Progenitor cell of endocrine pancreas (in vitro differentiated cells): ENCODE data around the gene TACC3. TPM values are rescaled to one million over a fixed set of nuclear protein-coding genes. Genes with fewer than 3 reads are reported as not detected.

ENCODE experiments used
- DNase-seq: peaks from one replicate; pipeline ENCODE4 v3.0.0; 2021; ENCODE audit warnings: low spot score; ENCODE audit not compliant: unreplicated experiment
- H3K27ac Mint-ChIP-seq: 2 replicates; pipeline ENCODE4 v1.8.0; 2021; ENCODE audit warnings: mild to moderate bottlenecking, moderate library complexity, mixed read lengths
- H3K27me3 Mint-ChIP-seq: 2 replicates; pipeline ENCODE4 v1.8.0; 2021; ENCODE audit warnings: mixed read lengths
- H3K36me3 Mint-ChIP-seq: 2 replicates; pipeline ENCODE4 v1.8.0; 2022; ENCODE audit warnings: mixed read lengths; ENCODE audit not compliant: insufficient read depth
- H3K4me1 Mint-ChIP-seq: 2 replicates; pipeline ENCODE4 v1.8.0; 2021; ENCODE audit warnings: low read depth, mixed read lengths
- H3K4me3 Mint-ChIP-seq: 2 replicates; pipeline ENCODE4 v1.8.0; 2021; ENCODE audit warnings: low read depth, mild to moderate bottlenecking, moderate library complexity, mixed read lengths
- H3K9me3 Mint-ChIP-seq: 2 replicates; pipeline ENCODE4 v1.8.0; 2021; ENCODE audit warnings: low read depth, mixed read lengths
- total RNA-seq: library from RNA; stranded (reverse); gene quantifications from 2 replicates; pipeline ENCODE4 v1.2.1, GENCODE V29; 2021
- TF ChIP-seq, protein P1 (sequence below): fragments of 200-600 bp; sonication (generic); IDR thresholded peaks from one replicate; pipeline ENCODE4 v1.5.0; 2021; ENCODE audit warnings: antibody characterized with exemption, mild to moderate bottlenecking; ENCODE audit not compliant: unreplicated experiment

TACC3 gene
- total RNA-seq, 1 donor from 2014 or later = 56.2 TPM

DNA sequence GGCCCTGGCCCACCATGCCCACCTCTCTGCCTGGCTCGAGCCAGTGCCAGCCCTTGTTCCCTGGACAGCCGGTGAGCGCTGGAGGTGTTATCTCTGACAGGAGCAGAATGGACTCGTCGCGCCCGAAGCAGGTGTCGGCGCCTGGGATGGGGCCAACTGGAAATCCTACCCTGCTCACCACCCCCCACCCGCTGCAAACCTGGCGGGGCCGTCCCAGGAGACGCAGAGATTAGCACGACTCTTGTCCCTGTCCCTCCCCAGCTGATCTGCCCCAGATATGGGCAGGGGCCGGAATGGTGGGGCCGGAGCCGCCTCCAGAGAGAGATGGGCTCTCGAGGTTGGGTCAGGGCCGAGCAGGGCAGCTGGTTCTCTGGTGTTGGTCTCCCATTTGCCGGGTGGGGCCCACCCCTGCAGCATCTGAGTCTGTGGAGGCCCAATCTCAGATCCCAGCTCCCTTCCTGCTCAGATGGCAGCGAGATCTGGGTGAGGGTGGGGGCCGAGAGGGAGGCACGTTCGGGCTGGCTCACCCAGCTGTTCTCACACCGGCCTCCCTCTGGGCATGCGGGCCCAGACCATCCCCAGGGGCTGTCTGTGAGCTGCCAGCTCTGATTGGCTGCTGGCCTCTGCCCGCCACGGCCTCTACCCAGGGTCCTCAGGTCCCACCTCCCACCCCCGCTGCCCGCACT lies 51.7 kb downstream of the TACC3 start:
- Mint-ChIP-seq H3K27me3 (no peaks in the 10 kb centered on the region), H3K9me3 (no peaks in the 10 kb centered on the region), H3K4me1 (peaks cover 25% of the 10 kb centered on the region), H3K27ac (no peak overlapping the region), H3K4me3 (no peak overlapping the region), H3K36me3 (no peaks in the 10 kb centered on the region)
- DNase-seq = no peak
- TF ChIP-seq, protein P1, sequence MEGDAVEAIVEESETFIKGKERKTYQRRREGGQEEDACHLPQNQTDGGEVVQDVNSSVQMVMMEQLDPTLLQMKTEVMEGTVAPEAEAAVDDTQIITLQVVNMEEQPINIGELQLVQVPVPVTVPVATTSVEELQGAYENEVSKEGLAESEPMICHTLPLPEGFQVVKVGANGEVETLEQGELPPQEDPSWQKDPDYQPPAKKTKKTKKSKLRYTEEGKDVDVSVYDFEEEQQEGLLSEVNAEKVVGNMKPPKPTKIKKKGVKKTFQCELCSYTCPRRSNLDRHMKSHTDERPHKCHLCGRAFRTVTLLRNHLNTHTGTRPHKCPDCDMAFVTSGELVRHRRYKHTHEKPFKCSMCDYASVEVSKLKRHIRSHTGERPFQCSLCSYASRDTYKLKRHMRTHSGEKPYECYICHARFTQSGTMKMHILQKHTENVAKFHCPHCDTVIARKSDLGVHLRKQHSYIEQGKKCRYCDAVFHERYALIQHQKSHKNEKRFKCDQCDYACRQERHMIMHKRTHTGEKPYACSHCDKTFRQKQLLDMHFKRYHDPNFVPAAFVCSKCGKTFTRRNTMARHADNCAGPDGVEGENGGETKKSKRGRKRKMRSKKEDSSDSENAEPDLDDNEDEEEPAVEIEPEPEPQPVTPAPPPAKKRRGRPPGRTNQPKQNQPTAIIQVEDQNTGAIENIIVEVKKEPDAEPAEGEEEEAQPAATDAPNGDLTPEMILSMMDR = no peak

DNA sequence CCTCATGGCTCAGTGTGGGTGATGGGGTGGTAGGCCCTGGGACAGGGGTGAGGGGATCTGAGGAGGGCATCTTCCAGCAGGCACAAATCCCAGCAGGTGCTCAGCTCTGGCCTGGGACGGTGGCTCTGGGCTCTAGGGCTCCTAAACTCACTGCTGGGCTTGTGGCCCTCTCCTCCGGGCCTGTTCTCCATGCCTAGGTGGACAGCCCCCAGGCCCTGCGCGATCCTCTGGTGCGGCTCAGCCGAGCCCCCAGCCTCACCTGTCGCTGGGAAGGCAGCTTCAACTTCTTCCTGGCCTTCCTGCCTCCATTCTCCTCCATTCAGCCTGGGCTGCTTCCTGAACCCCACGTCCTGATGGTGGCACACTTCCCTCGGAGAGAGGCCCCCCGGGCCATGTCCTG lies 52.4 kb downstream of the TACC3 start:
- Mint-ChIP-seq H3K4me3 (no peak overlapping the region), H3K27me3 (no peaks in the 10 kb centered on the region), H3K4me1 (peaks cover 22% of the 10 kb centered on the region), H3K36me3 (no peaks in the 10 kb centered on the region), H3K9me3 (no peaks in the 10 kb centered on the region), H3K27ac (no peak overlapping the region)
- TF ChIP-seq, protein P1 = no peak
- no peak for DNase-seq

DNA sequence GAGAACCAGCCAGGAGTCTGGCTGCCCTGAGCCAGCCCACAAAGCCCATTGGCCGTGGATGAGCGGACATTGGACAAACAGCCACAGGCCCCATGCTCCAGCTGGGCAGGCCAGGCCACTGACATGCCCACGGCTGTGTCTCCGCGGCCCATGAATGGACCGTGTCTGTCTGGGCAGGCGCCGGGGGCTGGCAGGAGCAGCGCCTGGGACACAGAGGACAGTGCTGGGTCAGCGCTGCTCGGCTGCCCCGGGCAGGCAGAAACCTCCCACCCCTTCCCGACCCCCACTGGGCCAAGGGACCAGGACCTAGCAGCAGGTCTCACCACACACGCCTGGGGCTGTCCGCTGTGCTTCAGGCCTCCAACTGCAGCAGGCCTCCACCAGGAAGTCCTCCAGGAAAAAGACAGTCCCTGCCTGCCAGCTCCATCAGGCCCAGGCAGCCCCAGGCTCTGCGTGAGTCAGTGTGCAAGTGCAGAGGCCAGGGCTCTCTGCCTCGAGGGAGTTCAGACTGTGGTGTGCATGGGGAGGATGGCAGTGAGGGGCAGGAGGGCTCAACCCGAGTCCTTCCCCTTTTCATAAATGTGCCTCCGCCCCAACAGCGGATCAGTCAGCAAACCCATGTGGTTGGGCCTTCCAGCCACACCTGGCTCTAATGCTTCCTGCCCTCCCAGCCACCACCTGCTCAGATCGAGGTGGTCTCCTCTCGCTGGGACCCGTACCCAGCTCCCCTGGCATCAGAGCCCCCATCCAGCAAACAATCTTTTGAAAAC lies 54.6 kb downstream of the TACC3 start:
- Mint-ChIP-seq H3K4me3 (no peak overlapping the region), H3K36me3 (no peaks in the 10 kb centered on the region), H3K27me3 (no peaks in the 10 kb centered on the region), H3K4me1 (peaks cover 25% of the 10 kb centered on the region), H3K27ac (peak overlapping the region; percentile 95), H3K9me3 (no peaks in the 10 kb centered on the region)
- TF ChIP-seq, protein P1 = no peak
- no peak for DNase-seq

DNA sequence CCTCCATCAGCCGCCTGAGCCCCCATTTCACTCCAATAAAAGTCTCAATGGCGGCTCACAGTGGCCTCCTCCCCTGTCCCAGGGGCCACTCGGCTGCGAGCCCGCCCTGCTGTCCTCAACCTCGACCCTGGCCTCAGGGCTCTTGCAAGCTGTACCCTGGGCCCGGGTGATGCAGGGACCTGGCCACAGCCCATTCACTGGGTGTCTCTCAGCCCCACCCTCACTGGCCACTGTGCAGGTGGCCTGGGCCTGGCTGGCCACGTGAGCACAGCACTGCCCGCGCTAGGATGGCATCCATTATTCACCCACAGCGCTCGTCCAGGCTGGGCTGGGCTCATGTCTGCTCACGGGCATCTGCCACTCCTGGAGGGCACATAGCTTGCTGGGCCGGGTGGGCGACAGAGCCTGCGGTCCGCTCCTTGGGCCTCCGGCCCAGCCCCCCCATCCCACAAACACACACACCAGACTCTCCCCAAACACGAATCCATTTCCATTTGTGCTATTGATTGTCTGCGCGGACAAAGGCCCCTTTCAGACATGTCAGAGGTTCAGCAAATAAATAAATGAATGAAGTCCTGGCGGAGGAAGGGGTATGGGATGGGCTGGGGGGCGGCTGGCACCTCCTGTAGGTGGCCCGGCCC lies 55.3 kb downstream of the TACC3 start:
- Mint-ChIP-seq H3K4me3 (no peak overlapping the region), H3K4me1 (peaks cover 25% of the 10 kb centered on the region), H3K27ac (peak overlapping the region; percentile 95), H3K27me3 (no peaks in the 10 kb centered on the region), H3K36me3 (no peaks in the 10 kb centered on the region), H3K9me3 (no peaks in the 10 kb centered on the region)
- no peak for DNase-seq
- TF ChIP-seq, protein P1 = no peak

DNA sequence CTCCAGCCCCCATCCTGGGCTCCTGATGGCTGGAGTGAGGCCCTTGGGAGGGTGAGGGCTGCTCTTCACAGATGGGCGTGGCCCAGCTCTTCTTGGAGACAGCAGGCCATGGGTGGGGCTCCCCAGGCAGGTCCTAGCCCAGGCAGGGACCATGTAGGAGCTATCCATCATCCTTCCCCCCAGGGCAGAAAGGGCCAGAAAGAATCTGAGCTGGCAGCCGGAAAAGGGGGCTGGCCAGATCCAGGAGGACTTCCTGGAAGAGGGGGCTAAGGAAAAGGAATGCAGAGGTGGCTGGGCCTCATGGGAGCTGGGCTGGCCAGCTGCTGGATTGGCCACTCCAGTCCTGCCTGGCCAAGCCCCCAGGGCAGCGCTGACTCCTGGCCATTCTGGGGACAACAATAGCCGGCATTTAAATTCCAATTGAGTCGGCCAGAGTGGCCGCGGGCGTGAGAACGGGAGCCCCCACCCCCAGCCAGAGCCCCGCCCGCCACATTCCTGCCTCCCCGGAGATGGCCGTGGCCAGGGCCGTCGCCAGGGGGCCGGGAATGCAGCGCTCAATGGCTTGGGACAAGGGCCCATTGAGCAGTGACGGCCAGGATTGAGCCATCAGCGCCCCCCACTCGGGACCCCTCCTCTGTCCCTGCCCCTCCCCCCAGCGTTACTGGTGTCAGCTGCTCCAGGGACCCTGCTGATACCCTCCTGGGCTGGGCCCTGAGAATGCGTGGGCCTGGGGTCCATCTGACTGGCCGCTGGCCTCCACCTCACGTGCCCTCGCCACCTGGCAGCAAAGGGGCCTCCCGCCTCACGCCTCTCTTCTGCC lies 56.7 kb downstream of the TACC3 start:
- Mint-ChIP-seq H3K9me3 (no peaks in the 10 kb centered on the region), H3K4me1 (peaks cover 24% of the 10 kb centered on the region), H3K27me3 (no peaks in the 10 kb centered on the region), H3K4me3 (no peak overlapping the region), H3K36me3 (no peaks in the 10 kb centered on the region), H3K27ac (peak overlapping the region; percentile 85)
- TF ChIP-seq, protein P1 = peak; percentile 56
- peak; percentile 81 for DNase-seq
